ENCODE measurements around the gene WASF2. TPM values are rescaled to one million over a fixed set of nuclear protein-coding genes. Genes with fewer than 3 reads are reported as not detected.
A peak's percentile ranks its signal among the peaks of the same experiment; 100 is the strongest.

The WASF2 gene
- total and polyA plus RNA-seq, 12 donors = 17.4 to 159 (median 60.9) TPM

- Histone ChIP-seq H3K9me3 (replicated peaks in 1 of 3) (no peaks in the 10 kb centered on the region), H3K4me3 (no peak overlapping the region), H3K27ac (peak overlapping the region in 1 of 5 donors; percentile 14), H3K36me3 (replicated peaks in 1 of 2) (no peaks in the 10 kb centered on the region), H3K27me3 (no peaks in the 10 kb centered on the region), H3K4me1 (replicated peaks in 1 of 2) (peaks cover 11 to 20% of the 10 kb centered on the region in 2 donors)
- WGBS, 4 donors = 3 to 10% (median 5%) methylated on average over 5 to 10 of the region's 10 CpGs
- intact Hi-C loops (cut with DNase I) = loop anchor here (2.0 to 10.0 kb wide), 3 partner anchors 95 to 269 kb away; partner anchors contain the start of gene AHDC1 (in 1 of the 2)
- DNase-seq = peak; percentile 68 to 90 (median 76)
- TF ChIP-seq POLR2A (IDR thresholded peaks at IDR 0.05) = no peak
- peak; percentile 88 to 96 (median 96) for TF ChIP-seq CTCF (IDR thresholded peaks at IDR 0.05)
These were observed 94.3 kb downstream of the WASF2 start for GRCh38 chr1:27395441-27396195.

- H3K27me3 ChIP-seq = no peaks in the 10 kb centered on the region
- no peaks in the 10 kb centered on the region for H3K9me3 ChIP-seq (replicated peaks in 1 of 3)
- no peak for DNase-seq
- 81 to 87% (median 83%) methylated on average over 1 of the region's 1 CpG for WGBS, 4 donors
- H3K27ac ChIP-seq = no peak overlapping the region
- H3K4me3 ChIP-seq = no peak overlapping the region
- TF ChIP-seq CTCF (IDR thresholded peaks at IDR 0.05) (no peak), POLR2A (IDR thresholded peaks at IDR 0.05) (no peak)
- intact Hi-C loops (cut with DNase I) = loop anchor here (2.0 to 10.0 kb wide), 5 partner anchors 38 to 270 kb away; partner anchors contain the start of gene AHDC1 (in 1 of the 2)
- H3K4me1 ChIP-seq (replicated peaks in 1 of 2) = peaks cover 11 to 16% of the 10 kb centered on the region in 2 donors
- H3K36me3 ChIP-seq (replicated peaks in 1 of 2) = no peaks in the 10 kb centered on the region
These were observed 95.0 kb downstream of the WASF2 start for GRCh38 chr1:27394925-27395324.

- intact Hi-C loops (cut with DNase I) = loop anchor here (2.0 to 10.0 kb wide), 4 partner anchors 37 to 271 kb away; no protein-coding TSS in a partner anchor
- 93 to 98% (median 98%) methylated on average over 5 to 9 of the region's 9 CpGs for WGBS, 4 donors
- no peaks in the 10 kb centered on the region for H3K36me3 ChIP-seq (replicated peaks in 1 of 2)
- no peaks in the 10 kb centered on the region for H3K27me3 ChIP-seq
- TF ChIP-seq POLR2A (IDR thresholded peaks at IDR 0.05) (no peak), CTCF (IDR thresholded peaks at IDR 0.05) (no peak)
- H3K4me3 ChIP-seq = no peak overlapping the region
- no peaks in the 10 kb centered on the region for H3K9me3 ChIP-seq (replicated peaks in 1 of 3)
- no peak overlapping the region for H3K27ac ChIP-seq
- DNase-seq = no peak
- H3K4me1 ChIP-seq (replicated peaks in 1 of 2) = peaks cover 11 to 16% of the 10 kb centered on the region in 2 donors
These were observed 95.7 kb downstream of the WASF2 start for GRCh38 chr1:27394282-27394658.

DNA sequence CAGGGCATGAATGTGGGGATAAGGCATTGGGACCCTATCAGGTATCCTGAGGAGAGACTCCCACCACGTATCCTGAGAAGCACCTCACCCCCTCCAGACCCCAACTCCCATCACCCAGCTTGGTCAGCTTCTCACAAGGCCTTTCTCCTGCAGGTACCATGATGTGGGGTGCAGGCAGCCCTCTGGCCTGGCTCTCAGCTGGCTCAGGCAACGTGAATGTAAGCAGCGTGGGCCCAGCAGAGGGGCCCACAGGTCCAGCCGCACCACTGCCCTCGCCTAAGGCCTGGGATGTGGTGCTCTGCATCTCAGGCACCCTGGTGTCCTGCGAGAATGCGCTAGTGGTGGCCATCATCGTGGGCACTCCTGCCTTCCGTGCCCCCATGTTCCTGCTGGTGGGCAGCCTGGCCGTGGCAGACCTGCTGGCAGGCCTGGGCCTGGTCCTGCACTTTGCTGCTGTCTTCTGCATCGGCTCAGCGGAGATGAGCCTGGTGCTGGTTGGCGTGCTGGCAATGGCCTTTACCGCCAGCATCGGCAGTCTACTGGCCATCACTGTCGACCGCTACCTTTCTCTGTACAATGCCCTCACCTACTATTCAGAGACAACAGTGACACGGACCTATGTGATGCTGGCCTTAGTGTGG, 96.2 kb downstream of the WASF2 start:
- Histone ChIP-seq H3K27ac (no peak overlapping the region), H3K36me3 (replicated peaks in 1 of 2) (no peaks in the 10 kb centered on the region), H3K4me3 (no peak overlapping the region), H3K4me1 (replicated peaks in 1 of 2) (peaks cover 11 to 16% of the 10 kb centered on the region in 2 donors), H3K27me3 (no peaks in the 10 kb centered on the region), H3K9me3 (replicated peaks in 1 of 3) (no peaks in the 10 kb centered on the region)
- TF ChIP-seq POLR2A (IDR thresholded peaks at IDR 0.05) (no peak), CTCF (IDR thresholded peaks at IDR 0.05) (no peak)
- 91 to 96% (median 94%) methylated on average over 7 to 18 of the region's 18 CpGs for WGBS, 4 donors
- no peak for DNase-seq
- intact Hi-C loops (cut with DNase I) = loop anchor here (2.0 to 10.0 kb wide), 4 partner anchors 36 to 271 kb away; no protein-coding TSS in a partner anchor
